GM12878 (cell line): ENCODE results near the gene CAB39. TPM values are rescaled to one million over a fixed set of nuclear protein-coding genes. Genes with fewer than 3 reads are reported as not detected.

Source experiments
- BACH1 ChIP-seq: fragments of 450-650 bp; IDR thresholded peaks from 2 replicates; pipeline ENCODE4 v1.6.1; 2017; ENCODE audit warnings: mild to moderate bottlenecking, borderline replicate concordance
- CBX5 ChIP-seq: sonication (generic); IDR thresholded peaks from 2 replicates; pipeline ENCODE4 v1.6.1; 2016; ENCODE audit warnings: low read depth, moderate library complexity, mild to moderate bottlenecking, inconsistent platforms
- ELK1 ChIP-seq: IDR thresholded peaks from 2 replicates; pipeline ENCODE4 v1.6.1; 2012; ENCODE audit warnings: low read depth, low read length, improper control_type of control experiment
- FOXK2 ChIP-seq: fragments of 450-650 bp; IDR thresholded peaks from 2 replicates; pipeline ENCODE4 v1.6.1; 2017; ENCODE audit warnings: mild to moderate bottlenecking, moderate library complexity
- MTA3 ChIP-seq: IDR thresholded peaks from 2 replicates; pipeline ENCODE4 v1.6.1; 2012; ENCODE audit warnings: low read length, inconsistent platforms, borderline replicate concordance
- NR2C2 ChIP-seq: IDR thresholded peaks from 2 replicates; pipeline ENCODE4 v1.6.1; 2011; ENCODE audit warnings: borderline replicate concordance, low read depth; ENCODE audit not compliant: control insufficient read depth, insufficient read length
- POLR2AphosphoS5 ChIP-seq: IDR thresholded peaks from 2 replicates; pipeline ENCODE4 v1.6.1; 2011; ENCODE audit warnings: mild to moderate bottlenecking, low read length, inconsistent platforms
- POU2F2 ChIP-seq: IDR thresholded peaks from 3 replicates; pipeline ENCODE4 v1.6.1; 2011; ENCODE audit warnings: low read depth, mild to moderate bottlenecking, low read length, borderline replicate concordance
- RUNX3 ChIP-seq: IDR thresholded peaks from 2 replicates; pipeline ENCODE4 v1.6.1; 2012; ENCODE audit warnings: low read length, inconsistent platforms
- SMARCA5 ChIP-seq: fragments of 450-650 bp; IDR thresholded peaks from 2 replicates; pipeline ENCODE4 v1.6.1; 2017; ENCODE audit warnings: mild to moderate bottlenecking
- SREBF1 ChIP-seq: IDR thresholded peaks from 2 replicates; pipeline ENCODE4 v1.6.1; 2012; ENCODE audit warnings: mild to moderate bottlenecking, low read length
- SUPT20H ChIP-seq: IDR thresholded peaks from 2 replicates; pipeline ENCODE4 v1.6.1; 2011; ENCODE audit warnings: low read depth, mild to moderate bottlenecking, low read length, moderate library complexity, borderline replicate concordance; ENCODE audit not compliant: control insufficient read depth
- SUZ12 ChIP-seq: fragments of 200-600 bp; sonication (generic); IDR thresholded peaks from one replicate; pipeline ENCODE4 v1.6.1; 2018; ENCODE audit warnings: antibody characterized with exemption, mild to moderate bottlenecking; ENCODE audit not compliant: unreplicated experiment
- TARDBP ChIP-seq: IDR thresholded peaks from 2 replicates; pipeline ENCODE4 v1.6.1; 2016; ENCODE audit warnings: borderline replicate concordance
- TBL1XR1 ChIP-seq: IDR thresholded peaks from 2 replicates; pipeline ENCODE4 v1.6.1; 2012; ENCODE audit warnings: low read depth, low read length, improper control_type of control experiment
- WRNIP1 ChIP-seq: IDR thresholded peaks from 2 replicates; pipeline ENCODE4 v1.6.1; 2011; ENCODE audit warnings: low read depth, low read length, improper control_type of control experiment, borderline replicate concordance
- ZNF274 ChIP-seq: IDR thresholded peaks from one replicate; pipeline ENCODE4 v1.8.0; 2011; ENCODE audit not compliant: insufficient read length, insufficient read depth
- polyA plus RNA-seq, 11 experiments: library from polyadenylated mRNA; depleted of rRNA in 4 of 11; unstranded in 6 of 11; stranded (reverse) in 5 of 11; fragments of >200 nt; fragmentation: Nextera tagmentation in 4 of 11; fragmentation: Illumina TruSeq in 1 of 11; extraction: Ambion mirVana in 4 of 11; extraction: Trizol in 1 of 11; gene quantifications; 1 replicate in 1 of 11; 2 replicates in 10 of 11; pipeline versions ENCODE4 v1.2.1 to v1.2.3, GENCODE V29; 2011 to 2016; ENCODE audit warnings: inconsistent platforms in 2 of 11, missing spikeins in 2 of 11, low read depth in 1 of 11
- total RNA-seq, 4 experiments: library from RNA; depleted of rRNA in 3 of 4; stranded (reverse); fragments of >200 nt in 3 of 4; fragmentation: Illumina TruSeq in 1 of 4; extraction: Trizol in 1 of 4; gene quantifications; 2 replicates each; pipeline versions ENCODE4 v1.2.1 to v1.2.3, GENCODE V29; 2013 to 2021
- TF ChIP-seq, protein P1 (sequence below): fragments of 450-650 bp; IDR thresholded peaks from 2 replicates; pipeline ENCODE4 v1.6.1; 2018; ENCODE audit warnings: borderline replicate concordance, mild to moderate bottlenecking; ENCODE audit not compliant: partially characterized antibody
- TF ChIP-seq, protein P2 (sequence below): fragments of 450-650 bp; IDR thresholded peaks from 2 replicates; pipeline ENCODE4 v1.6.1; 2017; ENCODE audit warnings: mild to moderate bottlenecking, moderate library complexity
- TF ChIP-seq, protein P3 (sequence below): fragments of 150-350 bp; IDR thresholded peaks from 2 replicates; pipeline ENCODE4 v1.6.1; 2014; ENCODE audit warnings: mild to moderate bottlenecking, low read depth, low read length

CAB39 gene
- total and polyA plus RNA-seq, 10 of the 15 experiments (the other 5 are each of a cell fraction or from before 2014, with no cell fraction given), result 13.3 to 129 (median 62.9) TPM

DNA sequence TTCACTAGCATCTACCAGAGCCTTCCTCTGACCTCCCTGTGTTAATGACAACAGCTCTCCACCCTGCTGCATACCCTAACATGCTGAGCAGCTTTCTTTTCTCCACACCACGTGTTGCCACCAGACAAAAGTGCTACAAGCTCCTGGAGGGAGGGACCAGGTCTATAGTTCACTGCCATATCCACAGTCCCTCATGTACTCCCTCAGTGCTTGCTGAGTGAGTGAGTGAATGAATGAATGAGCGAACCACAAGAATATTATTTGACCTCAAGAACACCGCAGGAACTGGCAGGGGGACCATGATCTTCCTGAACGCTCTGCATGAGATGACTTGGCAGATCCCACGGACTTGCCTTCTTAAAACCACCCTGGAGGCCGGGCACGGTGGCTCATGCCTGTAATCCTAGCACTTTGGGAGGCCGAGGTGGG is 47.4 kb upstream of the CAB39 start (continued):
- TF ChIP-seq, protein P1, sequence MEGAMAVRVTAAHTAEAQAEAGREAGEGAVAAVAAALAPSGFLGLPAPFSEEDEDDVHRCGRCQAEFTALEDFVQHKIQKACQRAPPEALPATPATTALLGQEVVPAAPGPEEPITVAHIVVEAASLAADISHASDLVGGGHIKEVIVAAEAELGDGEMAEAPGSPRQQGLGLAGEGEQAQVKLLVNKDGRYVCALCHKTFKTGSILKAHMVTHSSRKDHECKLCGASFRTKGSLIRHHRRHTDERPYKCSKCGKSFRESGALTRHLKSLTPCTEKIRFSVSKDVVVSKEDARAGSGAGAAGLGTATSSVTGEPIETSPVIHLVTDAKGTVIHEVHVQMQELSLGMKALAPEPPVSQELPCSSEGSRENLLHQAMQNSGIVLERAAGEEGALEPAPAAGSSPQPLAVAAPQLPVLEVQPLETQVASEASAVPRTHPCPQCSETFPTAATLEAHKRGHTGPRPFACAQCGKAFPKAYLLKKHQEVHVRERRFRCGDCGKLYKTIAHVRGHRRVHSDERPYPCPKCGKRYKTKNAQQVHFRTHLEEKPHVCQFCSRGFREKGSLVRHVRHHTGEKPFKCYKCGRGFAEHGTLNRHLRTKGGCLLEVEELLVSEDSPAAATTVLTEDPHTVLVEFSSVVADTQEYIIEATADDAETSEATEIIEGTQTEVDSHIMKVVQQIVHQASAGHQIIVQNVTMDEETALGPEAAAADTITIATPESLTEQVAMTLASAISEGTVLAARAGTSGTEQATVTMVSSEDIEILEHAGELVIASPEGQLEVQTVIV, result no peak
- TF ChIP-seq TARDBP, result no peak
- no peak for TF ChIP-seq SUZ12
- TF ChIP-seq WRNIP1, result no peak
- TF ChIP-seq NR2C2, result no peak
- no peak for TF ChIP-seq BACH1
- TF ChIP-seq CBX5, result no peak
- TF ChIP-seq SMARCA5, result no peak
- TF ChIP-seq SREBF1, result no peak
- TF ChIP-seq POLR2AphosphoS5, result no peak
- no peak for TF ChIP-seq FOXK2
- TF ChIP-seq POU2F2, result no peak
- no peak for TF ChIP-seq TBL1XR1
- no peak for TF ChIP-seq SUPT20H
- TF ChIP-seq MTA3, result no peak
- no peak for TF ChIP-seq ELK1
- TF ChIP-seq, protein P2, sequence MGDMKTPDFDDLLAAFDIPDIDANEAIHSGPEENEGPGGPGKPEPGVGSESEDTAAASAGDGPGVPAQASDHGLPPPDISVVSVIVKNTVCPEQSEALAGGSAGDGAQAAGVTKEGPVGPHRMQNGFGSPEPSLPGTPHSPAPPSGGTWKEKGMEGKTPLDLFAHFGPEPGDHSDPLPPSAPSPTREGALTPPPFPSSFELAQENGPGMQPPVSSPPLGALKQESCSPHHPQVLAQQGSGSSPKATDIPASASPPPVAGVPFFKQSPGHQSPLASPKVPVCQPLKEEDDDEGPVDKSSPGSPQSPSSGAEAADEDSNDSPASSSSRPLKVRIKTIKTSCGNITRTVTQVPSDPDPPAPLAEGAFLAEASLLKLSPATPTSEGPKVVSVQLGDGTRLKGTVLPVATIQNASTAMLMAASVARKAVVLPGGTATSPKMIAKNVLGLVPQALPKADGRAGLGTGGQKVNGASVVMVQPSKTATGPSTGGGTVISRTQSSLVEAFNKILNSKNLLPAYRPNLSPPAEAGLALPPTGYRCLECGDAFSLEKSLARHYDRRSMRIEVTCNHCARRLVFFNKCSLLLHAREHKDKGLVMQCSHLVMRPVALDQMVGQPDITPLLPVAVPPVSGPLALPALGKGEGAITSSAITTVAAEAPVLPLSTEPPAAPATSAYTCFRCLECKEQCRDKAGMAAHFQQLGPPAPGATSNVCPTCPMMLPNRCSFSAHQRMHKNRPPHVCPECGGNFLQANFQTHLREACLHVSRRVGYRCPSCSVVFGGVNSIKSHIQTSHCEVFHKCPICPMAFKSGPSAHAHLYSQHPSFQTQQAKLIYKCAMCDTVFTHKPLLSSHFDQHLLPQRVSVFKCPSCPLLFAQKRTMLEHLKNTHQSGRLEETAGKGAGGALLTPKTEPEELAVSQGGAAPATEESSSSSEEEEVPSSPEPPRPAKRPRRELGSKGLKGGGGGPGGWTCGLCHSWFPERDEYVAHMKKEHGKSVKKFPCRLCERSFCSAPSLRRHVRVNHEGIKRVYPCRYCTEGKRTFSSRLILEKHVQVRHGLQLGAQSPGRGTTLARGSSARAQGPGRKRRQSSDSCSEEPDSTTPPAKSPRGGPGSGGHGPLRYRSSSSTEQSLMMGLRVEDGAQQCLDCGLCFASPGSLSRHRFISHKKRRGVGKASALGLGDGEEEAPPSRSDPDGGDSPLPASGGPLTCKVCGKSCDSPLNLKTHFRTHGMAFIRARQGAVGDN, result peak; percentile 71
- no peak for TF ChIP-seq RUNX3
- TF ChIP-seq, protein P3, sequence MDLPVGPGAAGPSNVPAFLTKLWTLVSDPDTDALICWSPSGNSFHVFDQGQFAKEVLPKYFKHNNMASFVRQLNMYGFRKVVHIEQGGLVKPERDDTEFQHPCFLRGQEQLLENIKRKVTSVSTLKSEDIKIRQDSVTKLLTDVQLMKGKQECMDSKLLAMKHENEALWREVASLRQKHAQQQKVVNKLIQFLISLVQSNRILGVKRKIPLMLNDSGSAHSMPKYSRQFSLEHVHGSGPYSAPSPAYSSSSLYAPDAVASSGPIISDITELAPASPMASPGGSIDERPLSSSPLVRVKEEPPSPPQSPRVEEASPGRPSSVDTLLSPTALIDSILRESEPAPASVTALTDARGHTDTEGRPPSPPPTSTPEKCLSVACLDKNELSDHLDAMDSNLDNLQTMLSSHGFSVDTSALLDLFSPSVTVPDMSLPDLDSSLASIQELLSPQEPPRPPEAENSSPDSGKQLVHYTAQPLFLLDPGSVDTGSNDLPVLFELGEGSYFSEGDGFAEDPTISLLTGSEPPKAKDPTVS, result no peak
- no peak for TF ChIP-seq ZNF274
